K562 (cell line): ENCODE measurements around the gene FIGLA. TPM values are rescaled to one million over a fixed set of nuclear protein-coding genes. Genes with fewer than 3 reads are reported as not detected.

ENCODE experiments used
- ATAC-seq: fragments of 200-7000 bp; cut with Tn5 transposase; 3 replicates; pipeline ENCODE4 v1.9.1; 2020; ENCODE audit warnings: moderate library complexity
- BruUV-seq: library from RNA; stranded (reverse); fragments of 400-500 nt; replicated peaks from 2 replicates; lab custom pipeline; 2021; lab: Mats Ljungman, UMichigan
- CTCF ChIA-PET: fragments of 300-600 bp; formaldehyde crosslinking; extraction: SDS; loops from one replicate; lab custom pipeline; 2021; ENCODE audit warnings: low intra/inter-chr PET ratio; lab: Yijun Ruan, JAX
- POLR2A ChIA-PET: fragments of 300-600, 350-650 bp; sonication (Branson Sonifier 250); formaldehyde crosslinking; extraction: SDS; loops from one replicate; lab custom pipeline; 2021; ENCODE audit warnings: antibody characterized with exemption, inconsistent platforms; lab: Yijun Ruan, JAX
- DNase-seq, 4 experiments: peaks; one replicate each; pipeline versions ENCODE4 v3.0.0 to v3.0.0-alpha.2; 2011 to 2018; ENCODE audit warnings: low spot score in 3 of 4, mixed read lengths in 3 of 4; ENCODE audit errors: extremely low read depth in 1 of 4
- FAIRE-seq: peaks from 2 replicates; lab custom pipeline; 2011; peaks lifted over from hg19 to GRCh38; lab: Jason Lieb, UNC
- H2AFZ ChIP-seq: 2 replicates; pipeline ENCODE4 v1.6.0; 2011; ENCODE audit warnings: low read depth, low read length, control low read depth, inconsistent platforms
- H3K27ac ChIP-seq: fragments of 200-600 bp; 3 replicates; pipeline ENCODE4 v1.8.0; 2011; ENCODE audit warnings: low read depth, mild to moderate bottlenecking, control low read depth, inconsistent platforms, low read length, moderate library complexity, mixed read lengths; ENCODE audit errors: extremely low read depth
- H3K27me3 ChIP-seq, 2 experiments: fragments of 300-600 bp in 1 of 2; 2 replicates in 1 of 2; 3 replicates in 1 of 2; pipeline versions ENCODE4 v1.6.0 to v1.8.0; 2011; ENCODE audit warnings: inconsistent platforms in 2 of 2, low read length in 2 of 2, mild to moderate bottlenecking in 1 of 2, mixed read lengths in 1 of 2, moderate library complexity in 1 of 2; ENCODE audit not compliant: control insufficient read depth in 2 of 2, insufficient read depth in 2 of 2
- H3K36me3 ChIP-seq: fragments of 300-600 bp; 3 replicates; pipeline ENCODE4 v1.8.0; 2011; ENCODE audit warnings: mild to moderate bottlenecking, low read length, inconsistent platforms; ENCODE audit not compliant: control insufficient read depth, insufficient read depth
- H3K4me1 ChIP-seq, 2 experiments: fragments of 200-600 bp in 1 of 2; replicated peaks in 1 of 2; 2 replicates in 1 of 2; 3 replicates in 1 of 2; pipeline versions ENCODE4 v1.5.1 to v1.8.0; 2011; ENCODE audit warnings: inconsistent platforms in 2 of 2, low read length in 2 of 2, mild to moderate bottlenecking in 1 of 2, mixed read lengths in 1 of 2, moderate library complexity in 1 of 2; ENCODE audit not compliant: control insufficient read depth in 2 of 2, insufficient read depth in 2 of 2
- H3K4me2 ChIP-seq: 2 replicates; pipeline ENCODE4 v1.6.1; 2011; ENCODE audit warnings: low read length, control low read depth, inconsistent platforms, mixed read lengths; ENCODE audit not compliant: insufficient read depth
- H3K4me3 ChIP-seq: fragments of 200-600 bp; sonication (generic), shearing (Covaris generic); 2 replicates; pipeline ENCODE4 v1.5.1; 2016; ENCODE audit warnings: control low read depth, inconsistent platforms
- H3K79me2 ChIP-seq: fragments of 200-600 bp; 3 replicates; pipeline ENCODE4 v1.8.0; 2011; ENCODE audit warnings: low read length, inconsistent platforms; ENCODE audit not compliant: control insufficient read depth, insufficient read depth
- H3K9ac ChIP-seq, 2 experiments: 2 replicates each; pipeline versions ENCODE4 v1.6.0 to v1.6.1; 2011; ENCODE audit warnings: low read depth in 2 of 2, low read length in 2 of 2, control low read depth in 1 of 2, inconsistent platforms in 1 of 2, mild to moderate bottlenecking in 1 of 2, mixed read lengths in 1 of 2; ENCODE audit not compliant: insufficient read depth in 1 of 2
- H3K9me1 ChIP-seq: one replicate; pipeline ENCODE4 v1.6.0; 2011; ENCODE audit warnings: inconsistent platforms, mild to moderate bottlenecking, low read length, moderate library complexity; ENCODE audit not compliant: control insufficient read depth, insufficient read depth
- H3K9me3 ChIP-seq: replicated peaks from 2 replicates; pipeline ENCODE4 v1.5.1; 2011; ENCODE audit warnings: low read depth, low read length, inconsistent platforms; ENCODE audit not compliant: control insufficient read depth, insufficient read depth
- H4K20me1 ChIP-seq: replicated peaks from 2 replicates; pipeline ENCODE4 v1.6.1; 2011; ENCODE audit warnings: low read length, inconsistent platforms, mixed read lengths; ENCODE audit not compliant: control insufficient read depth, insufficient read depth
- ELF4 ChIP-seq: fragments of 450-650 bp; formaldehyde crosslinking; IDR thresholded peaks from 2 replicates; pipeline ENCODE4 v1.4.0; 2022; ENCODE audit warnings: missing genetic modification characterization
- MTA3 ChIP-seq: fragments of 450-650 bp; formaldehyde crosslinking; IDR thresholded peaks from 2 replicates; pipeline ENCODE4 v1.6.1; 2017; ENCODE audit warnings: mild to moderate bottlenecking, borderline replicate concordance
- NFIC ChIP-seq: fragments of 450-650 bp; IDR thresholded peaks from 2 replicates; pipeline ENCODE4 v1.6.1; 2017; ENCODE audit warnings: mild to moderate bottlenecking, inconsistent platforms
- NR2C2 ChIP-seq, 2 experiments: fragments of 200-800 bp in 1 of 2; sonication (Bioruptor generic) in 1 of 2; sonication (generic) in 1 of 2; formaldehyde crosslinking in 1 of 2; IDR thresholded peaks; 2 replicates each; pipeline versions ENCODE4 v1.6.1 to v1.8.0; 2016 to 2022; ENCODE audit warnings: mild to moderate bottlenecking in 1 of 2, missing compliant biosample characterization in 1 of 2, missing genetic modification characterization in 1 of 2, missing genetic modification reagents in 1 of 2
- NR4A1 ChIP-seq, 2 experiments: fragments of 250-450 bp in 1 of 2; fragments of 450-650 bp in 1 of 2; sonication (Bioruptor Pico) in 1 of 2; IDR thresholded peaks; 2 replicates each; pipeline versions ENCODE4 v1.4.0 to v1.6.1; 2016 to 2020; ENCODE audit warnings: mild to moderate bottlenecking in 2 of 2, missing compliant biosample characterization in 1 of 2, missing genetic modification characterization in 1 of 2, moderate library complexity in 1 of 2
- RBM22 ChIP-seq: fragments of 200-400 bp; formaldehyde crosslinking; IDR thresholded peaks from 2 replicates; pipeline ENCODE4 v1.6.1; 2018; ENCODE audit warnings: low read length, low read depth; ENCODE audit not compliant: poor library complexity, severe bottlenecking
- SMAD3 ChIP-seq: fragments of 450-650 bp; formaldehyde crosslinking; conservative IDR thresholded peaks from 2 replicates; pipeline ENCODE4 v1.4.0; 2020; ENCODE audit warnings: mild to moderate bottlenecking
- SMARCE1 ChIP-seq: fragments of 450-650 bp; IDR thresholded peaks from 2 replicates; pipeline ENCODE4 v1.7.1; 2016; ENCODE audit warnings: mild to moderate bottlenecking
- TCFL5 ChIP-seq: fragments of 250-450 bp; sonication (Bioruptor Pico); conservative IDR thresholded peaks from 2 replicates; pipeline ENCODE4 v1.6.1; 2021; ENCODE audit warnings: mild to moderate bottlenecking, moderate library complexity, matching md5 sums
- ZC3H11A ChIP-seq: IDR thresholded peaks from 2 replicates; pipeline ENCODE4 v1.6.1; 2012; ENCODE audit warnings: low read depth, low read length, improper control_type of control experiment
- ZNF165 ChIP-seq: fragments of 250-450 bp; sonication (Bioruptor Pico); IDR thresholded peaks from 2 replicates; pipeline ENCODE4 v1.4.0; 2020; ENCODE audit warnings: borderline replicate concordance
- ZNF212 ChIP-seq: fragments of 450-650 bp; formaldehyde crosslinking; IDR thresholded peaks from 2 replicates; pipeline ENCODE4 v1.4.0; 2020; ENCODE audit warnings: mild to moderate bottlenecking
- ZNF384 ChIP-seq: IDR thresholded peaks from 2 replicates; pipeline ENCODE4 v1.6.1; 2012; ENCODE audit warnings: low read depth, low read length, improper control_type of control experiment
- ZNF41 ChIP-seq: fragments of 250-450 bp; sonication (Bioruptor Pico); conservative IDR thresholded peaks from 2 replicates; pipeline ENCODE4 v1.4.0; 2020; ENCODE audit warnings: mild to moderate bottlenecking
- ZNF436 ChIP-seq: fragments of 250-450, 450-650 bp; sonication (Bioruptor Pico); formaldehyde crosslinking; IDR thresholded peaks from 2 replicates; pipeline ENCODE4 v1.7.0; 2020; ENCODE audit warnings: mild to moderate bottlenecking
- ZSCAN32 ChIP-seq: fragments of 450-650 bp; formaldehyde crosslinking; IDR thresholded peaks from 2 replicates; pipeline ENCODE4 v1.4.0; 2020; ENCODE audit warnings: mild to moderate bottlenecking, moderate library complexity
- WGBS: fragments of 100-300 bp; shearing (Covaris generic); methylation state at CpG from one replicate; pipeline ENCODE4 v1.1.6; 2016; ENCODE audit warnings: low coverage, mixed read lengths; ENCODE audit not compliant: insufficient coverage; ENCODE audit errors: missing lambda C conversion rate; 5-methylcytosine and 5-hydroxymethylcytosine counted together
- in situ Hi-C: fragments of 300-500 bp; cut with MboI; formaldehyde crosslinking; loops from 4 replicates; pipeline ENCODE4 v1.15.0; 2018; ENCODE audit warnings: inconsistent platforms, mixed read lengths
- intact Hi-C: fragments of 100-400 bp; cut with micrococcal nuclease; formaldehyde crosslinking; loops from 2 replicates; pipeline ENCODE4 v1.14.2; 2022
- polyA plus RNA-seq, 8 experiments: library from polyadenylated mRNA; depleted of rRNA in 4 of 8; stranded (reverse) in 5 of 8; unstranded in 3 of 8; fragments of >200 nt; fragmentation: Nextera tagmentation in 2 of 8; fragmentation: Illumina TruSeq in 1 of 8; extraction: Ambion mirVana in 2 of 8; extraction: Trizol in 1 of 8; gene quantifications; 2 replicates each; pipeline versions ENCODE4 v1.2.1 to v1.2.3, GENCODE V29; 2011 to 2014; ENCODE audit warnings: inconsistent platforms in 1 of 8, missing spikeins in 1 of 8
- total RNA-seq, 7 experiments: library from RNA; depleted of rRNA in 6 of 7; stranded (reverse); fragments of >200 nt in 6 of 7; fragmentation: Illumina TruSeq in 2 of 7; extraction: Trizol in 2 of 7; gene quantifications; 2 replicates each; pipeline versions ENCODE4 v1.2.1 to v1.2.3, GENCODE V29; 2011 to 2021; ENCODE audit warnings: low replicate concordance in 1 of 7

FIGLA gene
- total and polyA plus RNA-seq, 9 of the 15 experiments (the other 6 are each of a cell fraction or from before 2014, with no cell fraction given): not detected

- ChIA-PET CTCF (no interaction called here), POLR2A (interaction anchor here (1.5 kb wide), 1 partner anchor 10 kb away, joined by 4 read pairs; no protein-coding TSS in a partner anchor)
- no peak for FAIRE-seq
- in situ Hi-C loops (no loop called here), intact Hi-C loops (no loop called here)
- H3K27me3 ChIP-seq: peaks cover 43 to 61% of the 10 kb centered on the region in 2 experiments
- H3K36me3 ChIP-seq: no peaks in the 10 kb centered on the region
- no peaks in the 10 kb centered on the region for H3K9me3 ChIP-seq
- H3K9me1 ChIP-seq: no peaks in the 10 kb centered on the region
- H3K9ac ChIP-seq: no peak overlapping the region
- DNase-seq: no peak
- no peaks in the 10 kb centered on the region for H4K20me1 ChIP-seq
- 0% methylated on average over 5 of the region's 5 CpGs for WGBS
- no peaks in the 10 kb centered on the region for H3K79me2 ChIP-seq
- H2AFZ ChIP-seq: no peak overlapping the region
- no peak for ATAC-seq
- TF ChIP-seq NFIC (no peak), ZNF212 (CRISPR knock-in tag) (no peak), TCFL5 (no peak), ZSCAN32 (CRISPR knock-in tag) (no peak), SMAD3 (CRISPR knock-in tag) (no peak), RBM22 (no peak), SMARCE1 (no peak), ZNF436 (CRISPR knock-in tag) (no peak), ELF4 (CRISPR knock-in tag) (no peak), MTA3 (no peak), ZC3H11A (no peak), ZNF165 (CRISPR knock-in tag) (no peak), ZNF41 (CRISPR knock-in tag) (no peak), NR4A1 (CRISPR knock-in tag; IDR thresholded peaks at IDR 0.05) (no peak), NR4A1 (tag; IDR thresholded peaks at IDR 0.05) (no peak), ZNF384 (no peak), NR2C2 (CRISPR knock-in tag; IDR thresholded peaks at IDR 0.05) (no peak), NR2C2 (tag; IDR thresholded peaks at IDR 0.05) (no peak)
- no peak overlapping the region for H3K27ac ChIP-seq
- no peaks in the 10 kb centered on the region for H3K4me1 ChIP-seq
- no peak overlapping the region for H3K4me2 ChIP-seq
- BruUV-seq: no TSS peak
- H3K4me3 ChIP-seq: no peak overlapping the region
Observed at GRCh38 chr2:70816726-70817125, 26.3 kb upstream of the FIGLA start.
